Endothelial cell of umbilical vein (primary cell): Measurements from ENCODE around the gene OCLN. TPM values are rescaled to one million over a fixed set of nuclear protein-coding genes. Genes with fewer than 3 reads are reported as not detected.

Experiments used
- BruUV-seq: library from RNA; stranded (reverse); fragments of 400-500 nt; replicated peaks from 2 replicates; lab custom pipeline; 2021; lab: Mats Ljungman, UMichigan
- CTCF ChIA-PET: fragments of 300-600, 350-600 bp; sonication (Branson Sonifier 250); formaldehyde crosslinking; loops from one replicate; lab custom pipeline; 2021; ENCODE audit warnings: antibody characterized with exemption, inconsistent platforms; lab: Charles Lee
- POLR2A ChIA-PET: fragments of 300-600, 350-600 bp; sonication (Branson Sonifier 250); formaldehyde crosslinking; loops from one replicate; lab custom pipeline; 2021; ENCODE audit warnings: antibody characterized with exemption, inconsistent platforms; lab: Charles Lee
- DNase-seq: peaks from one replicate; pipeline ENCODE4 v3.0.0-alpha.2; 2011; ENCODE audit warnings: low read depth, low spot score
- FAIRE-seq: peaks from 2 replicates; lab custom pipeline; 2011; peaks lifted over from hg19 to GRCh38; lab: Jason Lieb, UNC
- H2AFZ ChIP-seq: 2 replicates; pipeline ENCODE4 v1.6.0; 2012; ENCODE audit warnings: low read depth, low read length, control low read depth, inconsistent platforms
- H3K27ac ChIP-seq: 2 replicates; pipeline ENCODE4 v1.5.1; 2011; ENCODE audit warnings: low read depth, mild to moderate bottlenecking, control low read depth, low read length, moderate library complexity; ENCODE audit not compliant: insufficient read depth
- H3K27me3 ChIP-seq, 2 experiments: 2 replicates each; pipeline versions ENCODE4 v1.6.0 to v1.6.1; 2011; ENCODE audit warnings: low read length in 2 of 2, mixed read lengths in 1 of 2; ENCODE audit not compliant: control insufficient read depth in 2 of 2, insufficient read depth in 2 of 2
- H3K36me3 ChIP-seq, 2 experiments: 2 replicates in 1 of 2; 3 replicates in 1 of 2; pipeline ENCODE4 v1.5.1; 2011; ENCODE audit warnings: low read length in 2 of 2, mild to moderate bottlenecking in 1 of 2, moderate library complexity in 1 of 2; ENCODE audit not compliant: control insufficient read depth in 2 of 2, insufficient read depth in 2 of 2; ENCODE audit errors: extremely low read depth in 1 of 2
- H3K4me1 ChIP-seq: 3 replicates; pipeline ENCODE4 v1.5.1; 2011; ENCODE audit warnings: mild to moderate bottlenecking, low read length; ENCODE audit not compliant: control insufficient read depth, insufficient read depth; ENCODE audit errors: extremely low read depth
- H3K4me2 ChIP-seq: 2 replicates; pipeline ENCODE4 v1.6.1; 2011; ENCODE audit warnings: low read length, control low read depth, mixed read lengths; ENCODE audit not compliant: insufficient read depth
- H3K4me3 ChIP-seq, 3 experiments: fragments of 200-600 bp in 1 of 3; sonication (generic), shearing (Covaris generic) in 1 of 3; replicated peaks in 1 of 3; 2 replicates each; pipeline ENCODE4 v1.5.1; 2011 to 2016; ENCODE audit warnings: control low read depth in 3 of 3, low read length in 3 of 3, mild to moderate bottlenecking in 2 of 3, inconsistent platforms in 1 of 3, low read depth in 1 of 3, moderate library complexity in 1 of 3; ENCODE audit not compliant: insufficient read depth in 1 of 3
- H3K79me2 ChIP-seq: 2 replicates; pipeline ENCODE4 v1.6.0; 2012; ENCODE audit warnings: low read length, inconsistent platforms; ENCODE audit not compliant: control insufficient read depth, insufficient read depth
- H3K9ac ChIP-seq: replicated peaks from 2 replicates; pipeline ENCODE3; 2011; ENCODE audit warnings: low read length, control low read depth; ENCODE audit not compliant: insufficient read depth; ENCODE audit errors: extremely low read depth
- H3K9me1 ChIP-seq: replicated peaks from 3 replicates; pipeline ENCODE4 v1.6.0; 2011; ENCODE audit warnings: mild to moderate bottlenecking, low read length; ENCODE audit not compliant: control insufficient read depth, insufficient read depth; ENCODE audit errors: extremely low read depth
- H3K9me3 ChIP-seq: replicated peaks from 2 replicates; pipeline ENCODE4 v1.5.1; 2012; ENCODE audit warnings: low read length, inconsistent platforms; ENCODE audit not compliant: control insufficient read depth, insufficient read depth
- H4K20me1 ChIP-seq: replicated peaks from 2 replicates; pipeline ENCODE3; 2011; ENCODE audit warnings: mild to moderate bottlenecking, low read length; ENCODE audit not compliant: control insufficient read depth, insufficient read depth; ENCODE audit errors: extremely low read depth
- EZH2 ChIP-seq: IDR thresholded peaks from 2 replicates; pipeline ENCODE4 v1.6.1; 2012; ENCODE audit warnings: borderline replicate concordance, low read depth, mild to moderate bottlenecking, moderate library complexity, low read length, inconsistent platforms; ENCODE audit not compliant: severe bottlenecking
- FOS ChIP-seq: IDR thresholded peaks from 2 replicates; pipeline ENCODE4 v1.6.1; 2011; ENCODE audit warnings: mild to moderate bottlenecking, low read length, moderate library complexity, borderline replicate concordance; ENCODE audit not compliant: insufficient read depth
- GATA2 ChIP-seq: IDR thresholded peaks from 2 replicates; pipeline ENCODE4 v1.7.0; 2011; ENCODE audit warnings: low read depth, mild to moderate bottlenecking, moderate library complexity, mixed read lengths, low read length; ENCODE audit not compliant: insufficient read length, insufficient read depth
- JUN ChIP-seq: IDR thresholded peaks from 2 replicates; pipeline ENCODE4 v1.6.1; 2011; ENCODE audit warnings: borderline replicate concordance, low read depth; ENCODE audit not compliant: insufficient read length, insufficient read depth
- MYC ChIP-seq: IDR thresholded peaks from one replicate; pipeline ENCODE4 v1.6.1; 2011; ENCODE audit warnings: mild to moderate bottlenecking, low read depth, low read length
- POLR2A ChIP-seq: IDR thresholded peaks from 2 replicates; pipeline ENCODE4 v1.6.1; 2012; ENCODE audit warnings: low read depth, mild to moderate bottlenecking, control low read depth, low read length
- POLR2AphosphoS5 ChIP-seq: IDR thresholded peaks from 2 replicates; pipeline ENCODE4 v1.6.1; 2012; ENCODE audit warnings: low read depth, mild to moderate bottlenecking, control low read depth, low read length, moderate library complexity; ENCODE audit not compliant: insufficient read depth
- dilution Hi-C: fragments of 300-500 bp; cut with MboI; formaldehyde crosslinking; loops from one replicate; pipeline ENCODE4 v1.15.0; 2019; ENCODE audit warnings: low sequenced_read_pairs; ENCODE audit not compliant: extremely low pct_ligation_motif_present
- intact Hi-C: fragments of 100-400 bp; cut with micrococcal nuclease; formaldehyde crosslinking; loops from one replicate; pipeline ENCODE4 v1.10.0; 2022
- polyA plus RNA-seq, 4 experiments: library from polyadenylated mRNA; depleted of rRNA in 3 of 4; stranded (reverse) in 3 of 4; unstranded in 1 of 4; fragments of >200 nt; gene quantifications; 2 replicates each; pipeline versions ENCODE4 v1.2.1 to v1.2.3, GENCODE V29; 2011 to 2012; ENCODE audit warnings: missing spikeins in 1 of 4
- total RNA-seq: library from RNA; stranded (reverse); gene quantifications from 2 replicates; pipeline ENCODE4 v1.2.3, GENCODE V29; 2021
- TF ChIP-seq, protein P1 (sequence below): IDR thresholded peaks from 2 replicates; pipeline ENCODE4 v1.6.1; 2011; ENCODE audit not compliant: insufficient read depth, insufficient read length
- TF ChIP-seq, protein P2 (sequence below), 2 donors: IDR thresholded peaks; 1 replicate in 1 of 2; 2 replicates in 1 of 2; pipeline ENCODE4 v1.5.1; 2011; ENCODE audit warnings: low read length in 2 of 2, mild to moderate bottlenecking in 2 of 2, moderate library complexity in 2 of 2, control low read depth in 1 of 2, inconsistent platforms in 1 of 2, low read depth in 1 of 2; ENCODE audit not compliant: insufficient read depth in 1 of 2; ENCODE audit errors: extremely low read depth in 1 of 2

Gene OCLN
- total and polyA plus RNA-seq, 2 donors (not counting 3 experiments of a cell fraction or from before 2014, with no cell fraction given) = 11.2 to 22.3 TPM

DNA sequence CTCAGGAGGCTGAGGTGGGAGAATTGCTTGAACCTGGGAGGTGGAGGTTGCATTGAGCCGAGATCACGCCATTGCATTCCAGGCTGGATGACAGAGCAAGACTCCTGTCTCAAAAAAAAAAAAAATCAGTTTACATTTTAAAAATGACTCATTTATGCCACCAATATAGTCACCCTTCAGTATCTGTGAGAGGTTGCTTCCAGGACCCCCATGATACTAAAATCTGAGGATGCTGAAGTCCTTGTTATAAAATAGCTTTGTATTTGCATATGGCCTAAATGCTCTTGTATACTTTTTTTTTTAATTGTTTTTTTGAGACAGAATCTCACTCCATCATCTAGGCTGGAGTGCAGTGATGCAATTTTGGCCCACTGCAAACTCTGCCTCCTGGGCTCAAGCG, 5.8 kb downstream of the OCLN start:
- Histone ChIP-seq H2AFZ (no peak overlapping the region), H3K9me1 (no peaks in the 10 kb centered on the region), H3K9me3 (no peaks in the 10 kb centered on the region), H4K20me1 (no peaks in the 10 kb centered on the region), H3K9ac (no peak overlapping the region), H3K4me3 (no peak overlapping the region), H3K27me3 (no peaks in the 10 kb centered on the region), H3K4me2 (no peak overlapping the region), H3K36me3 (no peaks in the 10 kb centered on the region), H3K79me2 (no peaks in the 10 kb centered on the region), H3K27ac (no peak overlapping the region), H3K4me1 (peaks cover 22% of the 10 kb centered on the region)
- intact Hi-C loops = no loop called here
- DNase-seq (no peak), FAIRE-seq (no peak)
- ChIA-PET POLR2A (no interaction called here), CTCF (interaction anchor here (0.9 to 1.6 kb wide), 2 partner anchors 19 to 32 kb away, joined by 3 to 5 read pairs; no protein-coding TSS in a partner anchor)
- TF ChIP-seq FOS (no peak), EZH2 (no peak), POLR2AphosphoS5 (no peak), GATA2 (no peak), JUN (no peak), MYC (no peak), POLR2A (no peak)
- TF ChIP-seq, protein P1, sequence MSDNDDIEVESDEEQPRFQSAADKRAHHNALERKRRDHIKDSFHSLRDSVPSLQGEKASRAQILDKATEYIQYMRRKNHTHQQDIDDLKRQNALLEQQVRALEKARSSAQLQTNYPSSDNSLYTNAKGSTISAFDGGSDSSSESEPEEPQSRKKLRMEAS = no peak
- TF ChIP-seq, protein P2, sequence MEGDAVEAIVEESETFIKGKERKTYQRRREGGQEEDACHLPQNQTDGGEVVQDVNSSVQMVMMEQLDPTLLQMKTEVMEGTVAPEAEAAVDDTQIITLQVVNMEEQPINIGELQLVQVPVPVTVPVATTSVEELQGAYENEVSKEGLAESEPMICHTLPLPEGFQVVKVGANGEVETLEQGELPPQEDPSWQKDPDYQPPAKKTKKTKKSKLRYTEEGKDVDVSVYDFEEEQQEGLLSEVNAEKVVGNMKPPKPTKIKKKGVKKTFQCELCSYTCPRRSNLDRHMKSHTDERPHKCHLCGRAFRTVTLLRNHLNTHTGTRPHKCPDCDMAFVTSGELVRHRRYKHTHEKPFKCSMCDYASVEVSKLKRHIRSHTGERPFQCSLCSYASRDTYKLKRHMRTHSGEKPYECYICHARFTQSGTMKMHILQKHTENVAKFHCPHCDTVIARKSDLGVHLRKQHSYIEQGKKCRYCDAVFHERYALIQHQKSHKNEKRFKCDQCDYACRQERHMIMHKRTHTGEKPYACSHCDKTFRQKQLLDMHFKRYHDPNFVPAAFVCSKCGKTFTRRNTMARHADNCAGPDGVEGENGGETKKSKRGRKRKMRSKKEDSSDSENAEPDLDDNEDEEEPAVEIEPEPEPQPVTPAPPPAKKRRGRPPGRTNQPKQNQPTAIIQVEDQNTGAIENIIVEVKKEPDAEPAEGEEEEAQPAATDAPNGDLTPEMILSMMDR (IDR thresholded peaks at IDR 0.05; ENCODE audit: extremely low read depth in 1 of 2, insufficient read depth in 1 of 2, low read depth in 1 of 2, low read length in 2 of 2) = no peak
- dilution Hi-C loops = no loop called here
- no TSS peak for BruUV-seq
